Endothelial cell (in vitro differentiated cells): ENCODE measurements around the gene MAP4K1. TPM values are rescaled to one million over a fixed set of nuclear protein-coding genes. Genes with fewer than 3 reads are reported as not detected.

ENCODE experiments used
- DNase-seq: peaks from one replicate; pipeline ENCODE4 v3.0.0; 2021; ENCODE audit warnings: low spot score
- H3K27ac Mint-ChIP-seq: one replicate; pipeline ENCODE4 v1.8.0; 2021; ENCODE audit warnings: mixed read lengths, inconsistent platforms; ENCODE audit not compliant: unreplicated experiment
- H3K27me3 Mint-ChIP-seq: one replicate; pipeline ENCODE4 v1.8.0; 2021; ENCODE audit warnings: mild to moderate bottlenecking, moderate library complexity, mixed read lengths, inconsistent platforms; ENCODE audit not compliant: unreplicated experiment
- H3K36me3 Mint-ChIP-seq: one replicate; pipeline ENCODE4 v1.8.0; 2021; ENCODE audit warnings: mild to moderate bottlenecking, low read depth, mixed read lengths, inconsistent platforms; ENCODE audit not compliant: unreplicated experiment
- H3K4me1 Mint-ChIP-seq: one replicate; pipeline ENCODE4 v1.8.0; 2021; ENCODE audit warnings: mild to moderate bottlenecking, mixed read lengths, inconsistent platforms; ENCODE audit not compliant: unreplicated experiment
- H3K4me3 Mint-ChIP-seq: one replicate; pipeline ENCODE4 v1.8.0; 2021; ENCODE audit warnings: mild to moderate bottlenecking, mixed read lengths, inconsistent platforms; ENCODE audit not compliant: unreplicated experiment
- H3K9me3 Mint-ChIP-seq: one replicate; pipeline ENCODE4 v1.8.0; 2021; ENCODE audit warnings: mixed read lengths, inconsistent platforms; ENCODE audit not compliant: unreplicated experiment
- total RNA-seq: library from RNA; stranded (reverse); fragmentation: NEBNext Ultra II Directional; extraction: Animal tissue kit (Norgen Biotek cat#: 25700); gene quantifications from one replicate; pipeline ENCODE4 v1.2.1, GENCODE V29; 2021; ENCODE audit not compliant: unreplicated experiment
- TF ChIP-seq, protein P1 (sequence below): fragments of 200-600 bp; sonication (generic); IDR thresholded peaks from one replicate; pipeline ENCODE4 v1.5.0; 2021; ENCODE audit warnings: antibody characterized with exemption; ENCODE audit not compliant: unreplicated experiment

Gene MAP4K1
- total RNA-seq, 1 donor from 2014 or later: 7.5 TPM

DNA sequence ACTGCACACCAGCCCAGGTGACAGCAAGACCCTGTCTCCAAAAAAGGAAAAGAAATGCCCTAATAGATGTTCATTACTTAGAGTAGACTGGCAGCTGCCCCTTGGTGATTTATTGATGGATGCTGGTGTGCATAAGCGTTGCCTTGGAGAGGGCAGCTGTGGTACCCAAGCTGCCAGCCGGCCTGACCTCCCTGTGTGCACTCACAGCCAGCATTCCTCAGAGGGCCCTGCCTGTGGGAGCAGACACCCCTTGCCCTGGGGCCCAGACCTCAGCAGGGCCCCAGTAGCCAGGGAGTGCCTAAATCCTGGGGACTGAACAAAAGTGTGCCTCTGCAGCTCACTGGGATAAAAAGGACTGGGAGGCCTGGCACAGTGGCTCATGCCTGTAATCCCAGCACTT, 21.9 kb upstream of the MAP4K1 start:
- no peaks in the 10 kb centered on the region for H3K9me3 Mint-ChIP-seq
- H3K27me3 Mint-ChIP-seq: peaks cover 4% of the 10 kb centered on the region
- H3K4me1 Mint-ChIP-seq: peaks cover 20% of the 10 kb centered on the region
- peak overlapping the region; percentile 24 for H3K27ac Mint-ChIP-seq
- TF ChIP-seq, protein P1, sequence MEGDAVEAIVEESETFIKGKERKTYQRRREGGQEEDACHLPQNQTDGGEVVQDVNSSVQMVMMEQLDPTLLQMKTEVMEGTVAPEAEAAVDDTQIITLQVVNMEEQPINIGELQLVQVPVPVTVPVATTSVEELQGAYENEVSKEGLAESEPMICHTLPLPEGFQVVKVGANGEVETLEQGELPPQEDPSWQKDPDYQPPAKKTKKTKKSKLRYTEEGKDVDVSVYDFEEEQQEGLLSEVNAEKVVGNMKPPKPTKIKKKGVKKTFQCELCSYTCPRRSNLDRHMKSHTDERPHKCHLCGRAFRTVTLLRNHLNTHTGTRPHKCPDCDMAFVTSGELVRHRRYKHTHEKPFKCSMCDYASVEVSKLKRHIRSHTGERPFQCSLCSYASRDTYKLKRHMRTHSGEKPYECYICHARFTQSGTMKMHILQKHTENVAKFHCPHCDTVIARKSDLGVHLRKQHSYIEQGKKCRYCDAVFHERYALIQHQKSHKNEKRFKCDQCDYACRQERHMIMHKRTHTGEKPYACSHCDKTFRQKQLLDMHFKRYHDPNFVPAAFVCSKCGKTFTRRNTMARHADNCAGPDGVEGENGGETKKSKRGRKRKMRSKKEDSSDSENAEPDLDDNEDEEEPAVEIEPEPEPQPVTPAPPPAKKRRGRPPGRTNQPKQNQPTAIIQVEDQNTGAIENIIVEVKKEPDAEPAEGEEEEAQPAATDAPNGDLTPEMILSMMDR: no peak
- H3K36me3 Mint-ChIP-seq: no peaks in the 10 kb centered on the region
- DNase-seq: no peak
- no peak overlapping the region for H3K4me3 Mint-ChIP-seq

DNA sequence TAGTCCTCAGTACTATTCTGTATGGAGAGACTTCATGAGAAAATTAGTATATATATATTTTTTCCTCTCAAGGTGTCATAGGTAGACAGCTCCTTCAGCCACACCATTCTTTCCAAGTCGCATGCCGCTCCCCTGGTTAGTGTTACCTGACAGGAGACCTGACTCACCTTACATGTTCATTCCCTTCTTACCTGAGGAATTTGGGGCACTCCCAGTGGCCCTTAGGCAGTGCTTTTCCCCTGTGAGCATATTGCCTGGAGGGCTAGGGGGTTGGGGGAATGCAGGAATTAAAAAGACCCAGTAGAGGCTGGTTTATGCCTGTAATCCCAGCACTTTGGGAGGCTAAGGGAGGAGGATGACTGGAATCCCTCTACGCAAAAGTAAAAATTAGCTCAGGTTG, 20.7 kb upstream of the MAP4K1 start:
- no peaks in the 10 kb centered on the region for H3K36me3 Mint-ChIP-seq
- DNase-seq: no peak
- H3K9me3 Mint-ChIP-seq: no peaks in the 10 kb centered on the region
- peaks cover 4% of the 10 kb centered on the region for H3K27me3 Mint-ChIP-seq
- H3K4me1 Mint-ChIP-seq: peaks cover 20% of the 10 kb centered on the region
- TF ChIP-seq, protein P1: no peak
- no peak overlapping the region for H3K4me3 Mint-ChIP-seq
- H3K27ac Mint-ChIP-seq: no peak overlapping the region

DNA sequence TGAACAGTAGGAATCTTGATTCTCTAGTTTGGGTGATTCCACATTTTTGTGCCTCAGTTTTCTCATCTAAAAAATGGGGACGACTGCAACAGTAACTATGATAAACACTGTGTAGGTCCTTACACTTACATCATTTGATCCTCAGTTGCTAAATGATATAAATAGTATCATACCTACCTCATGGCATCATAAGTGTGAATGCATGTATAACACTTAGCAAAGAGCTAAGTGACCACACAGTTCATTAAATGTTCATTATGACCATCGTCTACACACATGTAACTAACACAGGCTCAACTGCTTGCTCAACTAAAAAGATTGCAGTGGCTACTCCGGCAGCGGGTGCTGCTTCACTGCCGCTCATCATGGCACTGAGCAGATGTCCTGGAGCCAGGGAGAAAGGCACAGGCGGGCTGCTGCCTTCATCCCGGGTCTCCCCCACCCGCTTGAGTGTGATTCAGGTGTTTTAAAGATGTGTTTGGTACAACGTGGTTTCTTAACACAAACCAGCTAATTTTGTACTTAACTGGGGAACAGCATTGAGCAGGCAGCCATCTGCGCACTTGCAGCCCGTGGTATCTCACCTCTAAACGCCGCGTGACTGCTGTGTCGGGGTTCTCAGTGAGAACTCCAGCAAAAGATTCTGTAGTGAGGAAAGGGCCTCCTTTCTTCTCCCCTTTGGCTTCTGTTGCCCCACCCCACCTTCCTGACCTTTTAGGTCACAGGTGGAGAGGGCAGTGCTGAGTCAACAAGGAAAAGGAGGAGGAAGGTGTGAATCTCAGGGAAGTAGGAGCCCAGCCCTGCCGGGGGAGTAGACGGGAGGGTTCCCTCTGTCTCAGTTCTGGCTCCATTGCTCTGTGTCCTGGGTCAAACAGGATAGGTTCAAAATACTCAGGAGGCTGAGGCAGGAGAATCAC, 18.0 kb upstream of the MAP4K1 start:
- peaks cover 17% of the 10 kb centered on the region for H3K4me1 Mint-ChIP-seq
- no peak overlapping the region for H3K27ac Mint-ChIP-seq
- no peak overlapping the region for H3K4me3 Mint-ChIP-seq
- peaks cover 17% of the 10 kb centered on the region for H3K36me3 Mint-ChIP-seq
- TF ChIP-seq, protein P1: no peak
- no peak for DNase-seq
- peaks cover 2% of the 10 kb centered on the region for H3K27me3 Mint-ChIP-seq
- H3K9me3 Mint-ChIP-seq: no peaks in the 10 kb centered on the region

DNA sequence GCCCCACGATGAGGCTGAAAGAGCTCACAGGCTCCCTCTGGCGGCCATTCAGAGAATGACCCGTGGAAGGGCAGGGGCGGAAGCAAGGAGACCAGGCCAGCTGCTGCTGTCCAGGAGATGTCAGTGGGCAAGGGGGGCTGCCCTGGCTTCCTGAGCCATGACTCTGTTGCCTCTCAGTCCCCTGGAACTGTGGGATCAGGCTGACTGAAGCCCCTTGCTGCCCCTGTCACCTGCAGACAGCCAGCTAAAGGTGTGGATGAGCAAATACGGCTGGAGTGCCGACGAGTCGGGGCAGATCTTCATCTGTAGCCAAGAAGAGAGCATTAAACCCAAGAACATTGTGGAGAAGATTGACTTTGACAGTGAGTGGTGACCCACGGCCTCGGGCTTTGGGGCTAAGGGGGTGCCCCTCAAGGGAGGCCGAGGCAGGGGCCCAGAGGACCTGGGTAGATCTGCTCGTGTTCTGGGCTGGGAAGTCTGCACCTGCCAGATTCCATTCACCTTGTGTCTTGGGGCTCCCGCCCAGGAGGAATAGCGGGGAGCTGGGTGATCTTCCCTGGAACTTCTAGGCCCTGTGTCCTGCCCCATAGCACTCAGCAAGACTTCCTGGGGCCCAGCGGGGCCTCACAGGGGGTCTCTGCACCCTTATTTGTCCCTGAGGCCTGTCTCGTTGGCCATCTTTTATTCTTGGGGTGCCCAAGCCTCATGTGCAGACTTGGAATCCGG, 17.2 kb upstream of the MAP4K1 start:
- TF ChIP-seq, protein P1: peak; percentile 92
- Mint-ChIP-seq H3K4me3 (peak overlapping the region; percentile 74), H3K27ac (peak overlapping the region; percentile 77), H3K27me3 (peaks cover 2% of the 10 kb centered on the region), H3K9me3 (no peaks in the 10 kb centered on the region), H3K36me3 (peaks cover 17% of the 10 kb centered on the region), H3K4me1 (peaks cover 13% of the 10 kb centered on the region)
- DNase-seq: peak; percentile 86
